Amniotic epithelial cell (primary cell): ENCODE data around the gene SMYD3.
A peak's percentile ranks its signal among the peaks of the same experiment; 100 is the strongest.

Source experiments
- DNase-seq: peaks from one replicate; pipeline ENCODE4 v3.0.0-alpha.2; 2010; ENCODE audit warnings: low read depth

SMYD3 gene

DNA sequence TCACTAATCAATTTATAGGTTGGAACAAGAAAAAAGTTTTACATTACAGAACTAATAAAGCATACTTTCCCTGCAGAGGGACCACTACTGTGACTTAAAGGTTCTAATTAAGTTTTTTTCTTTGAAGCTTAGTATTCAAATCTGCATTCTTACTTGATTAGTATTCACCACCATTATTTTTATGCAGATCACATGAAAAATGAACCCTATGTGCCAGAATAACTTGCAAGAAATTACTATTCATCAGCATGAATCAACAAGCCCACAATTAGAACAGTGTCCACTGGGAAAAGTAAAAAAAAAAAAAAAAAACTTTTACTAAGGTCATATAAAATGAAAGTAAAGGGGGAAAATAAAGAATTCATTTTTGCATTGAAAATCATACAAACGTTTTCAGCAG, 90.8 kb downstream of the SMYD3 start:
- DNase-seq, result no peak

DNA sequence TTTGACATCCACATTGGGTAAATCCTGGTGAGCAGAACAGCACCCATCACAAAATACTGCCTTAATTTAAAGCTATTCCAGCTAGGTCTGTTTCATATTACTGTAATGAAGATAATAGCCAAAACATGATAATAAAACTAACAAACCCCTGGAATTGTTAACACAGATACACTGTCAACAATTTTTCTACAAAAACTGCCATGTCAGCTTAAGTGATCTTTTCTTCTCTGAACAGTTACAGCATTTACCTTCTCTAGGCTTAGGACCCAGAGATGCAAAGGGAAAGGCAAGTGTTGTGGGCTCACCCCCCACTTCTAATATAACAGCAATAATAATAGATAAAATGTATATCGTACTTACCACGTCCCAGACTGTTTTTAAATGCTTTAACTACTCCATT, 92.1 kb downstream of the SMYD3 start:
- no peak for DNase-seq

- no peak for DNase-seq
These were observed 93.6 kb downstream of the SMYD3 start for GRCh38 chr1:246413430-246413829.

GRCh38 chr1:246404078-246404477, 103.0 kb downstream of the SMYD3 start:
- DNase-seq, result no peak

DNA sequence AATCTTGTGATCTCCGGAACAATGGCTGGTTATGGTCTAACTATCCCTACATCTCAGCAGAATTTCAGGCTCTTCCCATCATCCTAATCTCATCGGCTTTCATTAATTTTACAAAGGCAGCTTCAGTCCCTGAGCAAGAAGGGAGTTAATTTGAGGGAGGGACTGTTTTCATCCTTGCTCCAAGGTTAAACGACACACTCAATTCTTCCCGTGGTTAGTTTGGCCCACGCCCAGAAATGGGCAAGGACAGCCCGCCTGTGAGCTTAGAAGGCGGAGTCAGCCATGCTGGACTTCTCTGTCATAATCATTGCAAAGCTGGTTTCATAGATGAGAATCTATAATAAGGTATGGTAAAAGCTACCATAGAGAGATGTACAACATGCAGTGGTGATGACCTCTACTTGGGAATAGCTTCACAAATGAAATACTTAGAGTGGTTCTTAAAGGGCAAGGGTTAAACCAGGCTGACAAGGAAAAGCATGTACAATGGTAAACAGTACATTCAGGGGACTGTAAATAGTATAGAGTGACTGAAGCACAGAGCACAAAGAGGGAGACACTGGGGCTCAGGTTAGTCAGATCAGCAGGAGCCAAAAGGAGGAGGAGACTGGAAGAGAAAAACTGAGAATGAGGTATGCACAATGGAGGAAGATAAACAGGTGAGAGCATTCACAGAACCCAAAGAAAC, 108.8 kb downstream of the SMYD3 start:
- no peak for DNase-seq

- DNase-seq, result no peak
These were observed 110.0 kb downstream of the SMYD3 start for GRCh38 chr1:246397046-246397445.

- DNase-seq, result no peak
These were observed 110.8 kb downstream of the SMYD3 start for GRCh38 chr1:246396322-246396721.

GRCh38 chr1:246394121-246394520, 113.0 kb downstream of the SMYD3 start:
- no peak for DNase-seq

- DNase-seq, result no peak
These were observed 116.2 kb downstream of the SMYD3 start for GRCh38 chr1:246390855-246391254.

DNA sequence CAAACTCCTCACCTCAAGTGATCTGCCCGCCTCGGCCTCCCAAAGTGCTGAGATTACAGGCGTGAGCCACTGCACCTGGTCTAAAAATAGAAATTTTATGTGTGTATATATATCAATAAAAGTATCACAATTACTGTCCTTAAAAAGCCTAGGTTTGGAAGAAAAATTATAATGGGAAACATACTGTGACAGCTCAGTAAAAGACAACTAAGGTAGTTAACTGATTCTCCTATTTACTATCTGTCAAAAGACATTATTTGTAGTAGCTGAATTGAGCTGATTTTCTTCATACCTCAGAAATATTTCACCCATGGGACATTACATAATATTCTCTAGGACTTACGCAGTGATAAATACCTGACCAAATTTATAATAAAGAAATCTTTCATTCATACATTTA, 122.5 kb downstream of the SMYD3 start:
- no peak for DNase-seq

DNA sequence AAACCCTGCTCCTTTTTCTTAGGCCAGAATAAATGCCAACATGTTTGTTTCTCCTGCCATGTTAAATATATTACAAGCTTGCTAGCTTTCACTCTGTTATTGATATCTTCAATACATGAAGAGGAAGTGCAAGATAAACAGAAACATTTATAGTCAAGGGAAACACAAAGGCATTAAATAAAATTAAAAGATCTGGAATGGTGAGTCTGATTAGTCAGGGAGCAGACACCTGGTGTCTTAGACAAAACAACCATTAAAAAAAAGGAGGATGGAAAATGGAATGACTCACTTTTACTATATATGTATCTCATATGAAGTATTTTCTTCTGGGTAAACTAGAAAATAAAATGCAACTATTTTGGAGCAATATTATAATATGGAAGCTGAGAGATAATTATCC, 123.3 kb downstream of the SMYD3 start:
- no peak for DNase-seq

GRCh38 chr1:246383239-246383589, 123.9 kb downstream of the SMYD3 start:
- DNase-seq, result no peak

DNA sequence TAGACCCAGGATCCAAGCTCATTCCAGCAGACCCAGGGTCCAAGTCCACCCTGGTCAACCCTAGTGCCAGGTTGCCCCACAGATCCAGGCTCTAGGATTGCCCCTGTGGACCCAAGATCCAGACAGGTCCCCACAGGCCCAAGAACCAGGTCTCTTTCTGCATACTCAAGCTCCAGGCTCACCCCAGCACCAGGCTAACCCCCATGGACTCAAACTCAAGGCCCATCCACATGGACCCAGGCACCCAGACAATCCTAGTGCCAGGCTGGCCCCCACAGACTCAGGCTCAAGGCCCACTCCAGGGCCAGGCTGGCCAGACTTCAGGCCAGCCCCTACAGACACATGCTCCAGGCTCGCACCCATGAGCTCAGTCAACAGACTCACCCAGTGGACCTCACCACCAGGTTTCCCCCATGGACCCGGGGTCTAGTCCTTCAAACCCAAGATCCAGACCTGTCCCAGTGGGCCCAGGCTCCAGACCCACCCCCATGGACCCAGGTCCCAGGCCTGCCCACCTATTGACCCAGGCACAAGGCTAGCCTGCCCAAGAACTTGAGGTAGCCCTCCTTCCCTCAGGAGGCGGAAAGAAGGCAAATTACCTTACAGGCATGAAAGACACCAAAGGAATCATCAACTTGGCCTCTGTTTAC, 124.4 kb downstream of the SMYD3 start:
- DNase-seq, result no peak

GRCh38 chr1:246381452-246381851, 125.6 kb downstream of the SMYD3 start:
- no peak for DNase-seq

- no peak for DNase-seq
These were observed 129.4 kb downstream of the SMYD3 start for GRCh38 chr1:246377625-246378153.

GRCh38 chr1:246373828-246374569, 133.1 kb downstream of the SMYD3 start:
- no peak for DNase-seq

DNA sequence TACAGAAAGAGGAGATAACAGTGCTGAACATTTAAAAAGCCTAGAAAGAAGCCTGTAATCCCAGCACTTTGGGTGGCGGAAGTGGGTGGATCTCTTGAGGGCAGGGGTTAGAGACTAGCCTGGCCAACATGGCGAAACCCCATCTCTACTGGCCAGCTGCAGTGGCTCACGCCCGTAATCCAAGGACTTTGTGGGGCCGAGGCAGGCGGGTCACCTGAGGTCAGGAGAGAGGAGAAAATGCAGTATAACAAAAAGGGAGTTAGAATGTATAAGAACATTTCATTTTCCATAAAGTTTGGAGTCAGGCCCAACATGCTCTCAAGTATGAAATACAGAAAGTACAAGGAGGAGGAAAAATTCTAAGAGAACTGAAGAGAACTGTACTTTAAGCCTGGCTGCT, 134.5 kb downstream of the SMYD3 start:
- no peak for DNase-seq

DNA sequence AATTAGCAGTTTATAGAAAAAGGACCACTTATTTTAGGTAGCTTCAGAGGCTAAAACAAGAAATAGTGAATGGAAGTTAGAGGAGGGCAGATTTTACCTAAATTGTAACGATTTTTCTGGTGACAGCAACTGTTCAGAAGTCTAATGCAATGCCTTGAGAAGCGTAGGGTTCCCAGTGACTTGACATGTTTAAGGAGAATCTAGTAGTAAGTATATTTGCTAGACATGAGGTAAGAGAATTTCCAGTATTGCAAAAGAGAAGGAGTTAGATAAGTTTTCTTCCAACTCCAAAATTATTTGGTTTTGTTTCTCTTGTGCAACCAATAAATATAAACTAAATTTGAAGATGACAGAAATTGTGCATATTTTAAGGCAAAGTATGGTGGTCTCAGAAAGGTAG, 140.0 kb downstream of the SMYD3 start:
- peak; percentile 48 for DNase-seq

GRCh38 chr1:246365708-246366107, 141.4 kb downstream of the SMYD3 start:
- no peak for DNase-seq

- no peak for DNase-seq
These were observed 142.6 kb downstream of the SMYD3 start for GRCh38 chr1:246364415-246364941.

- DNase-seq, result peak; percentile 95
These were observed 150.0 kb downstream of the SMYD3 start for GRCh38 chr1:246357014-246357598.

DNA sequence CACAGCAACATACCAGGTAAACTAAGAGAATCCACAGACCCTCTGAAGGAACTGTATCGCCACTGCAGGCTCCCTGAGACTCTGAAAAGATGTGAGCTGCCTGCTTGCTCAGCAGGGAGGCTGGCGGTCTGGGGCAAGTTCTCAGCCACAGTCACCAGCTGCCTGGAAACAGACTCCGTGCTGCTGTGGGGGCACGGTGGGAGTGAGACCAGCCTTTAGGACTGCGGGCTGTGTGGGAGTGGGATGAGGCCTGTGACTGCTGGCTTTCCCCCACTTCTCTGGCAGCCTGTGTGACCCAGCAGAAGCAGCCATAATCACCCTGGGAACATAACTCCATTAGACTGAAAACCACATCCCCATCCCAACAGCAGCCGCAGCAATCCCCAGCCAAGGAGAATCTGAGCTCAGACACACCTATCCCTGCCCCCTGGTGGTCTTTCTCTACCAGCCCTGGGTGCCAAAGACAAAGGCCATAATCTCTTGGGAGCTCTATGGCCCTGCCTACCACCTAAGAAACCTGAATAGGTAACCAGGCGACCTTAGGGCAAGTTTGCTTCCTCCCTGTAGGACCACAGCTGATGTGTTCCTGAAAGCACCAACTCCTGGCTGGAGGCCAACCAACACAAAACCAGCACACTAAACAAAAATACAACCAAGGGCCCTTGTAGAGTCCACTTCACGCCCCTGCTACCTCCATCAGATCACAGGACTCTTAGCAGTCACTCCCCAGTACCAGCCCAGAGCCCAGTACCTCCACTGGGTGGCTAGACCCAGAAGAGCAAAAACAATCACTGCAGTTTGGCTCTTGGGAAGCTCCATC, 151.5 kb downstream of the SMYD3 start:
- no peak for DNase-seq
